NOMO-1 treated with dmso at 0.1 percent for 144 hours (cell line): ENCODE data around the gene C3orf18.

Source experiments
- DNase-seq: peaks from one replicate; lab custom pipeline; 2025; ENCODE audit not compliant: unreplicated experiment; lab: John Stamatoyannopoulos, UW

The C3orf18 gene

GRCh38 chr3:50581459-50581842, 13.9 kb upstream of the C3orf18 start:
- DNase-seq, result no peak

GRCh38 chr3:50580683-50581458, 13.3 kb upstream of the C3orf18 start:
- DNase-seq, result no peak

- DNase-seq, result no peak
These were observed 9.8 kb upstream of the C3orf18 start for GRCh38 chr3:50577348-50577747.

- no peak for DNase-seq
These were observed 7.8 kb upstream of the C3orf18 start for GRCh38 chr3:50575372-50575771.

- no peak for DNase-seq
These were observed 6.9 kb upstream of the C3orf18 start for GRCh38 chr3:50574444-50574831.

GRCh38 chr3:50573566-50574443, 6.3 kb upstream of the C3orf18 start:
- no peak for DNase-seq

GRCh38 chr3:50572801-50573371, 5.3 kb upstream of the C3orf18 start:
- no peak for DNase-seq

- peak; percentile 43 for DNase-seq
These were observed 4.6 kb upstream of the C3orf18 start for GRCh38 chr3:50572158-50572557.

GRCh38 chr3:50571486-50571885, 3.9 kb upstream of the C3orf18 start:
- DNase-seq, result no peak

- no peak for DNase-seq
These were observed 3.1 kb upstream of the C3orf18 start for GRCh38 chr3:50570508-50571279.

GRCh38 chr3:50568947-50569749, 1.6 kb upstream of the C3orf18 start, which contains the start of gene HEMK1:
Gene HEMK1, plus strand, starts transcription at chr3:50569522. Its CDS starts 1,583 bp downstream, at chr3:50571105.
- DNase-seq, result peak; percentile 90

GRCh38 chr3:50567011-50567385, 549 bp downstream of the C3orf18 start:
- no peak for DNase-seq

- DNase-seq, result no peak
These were observed 3.2 kb downstream of the C3orf18 start for GRCh38 chr3:50564321-50564720.

GRCh38 chr3:50563867-50564266, 3.7 kb downstream of the C3orf18 start:
- DNase-seq, result no peak

GRCh38 chr3:50562861-50563260, 4.7 kb downstream of the C3orf18 start:
- no peak for DNase-seq

GRCh38 chr3:50559702-50560101, 7.8 kb downstream of the C3orf18 start:
- DNase-seq, result no peak

- DNase-seq, result no peak
These were observed 9.6 kb downstream of the C3orf18 start for GRCh38 chr3:50557915-50558314.

- no peak for DNase-seq
These were observed 10.4 kb downstream of the C3orf18 start for GRCh38 chr3:50557106-50557505.

GRCh38 chr3:50554553-50554952, 13.0 kb downstream of the C3orf18 start:
- no peak for DNase-seq

- DNase-seq, result no peak
These were observed 14.9 kb downstream of the C3orf18 start for GRCh38 chr3:50552598-50552997.
